HEK293T (cell line): ENCODE results near the gene KRTAP10-12.

Experiments used
- ARNT ChIP-seq: fragments of 450-650 bp; IDR thresholded peaks from 2 replicates; pipeline ENCODE4 v1.6.1; 2017; ENCODE audit warnings: mild to moderate bottlenecking
- BHLHE40 ChIP-seq: fragments of 450-650 bp; IDR thresholded peaks from 2 replicates; pipeline ENCODE4 v1.6.1; 2016; ENCODE audit warnings: mild to moderate bottlenecking, moderate library complexity, borderline replicate concordance
- CTBP1 ChIP-seq: fragments of 450-650 bp; IDR thresholded peaks from 2 replicates; pipeline ENCODE4 v1.6.1; 2016; ENCODE audit warnings: borderline replicate concordance
- ELF4 ChIP-seq: fragments of 450-650 bp; IDR thresholded peaks from 2 replicates; pipeline ENCODE4 v1.6.1; 2017; ENCODE audit warnings: antibody characterized with exemption
- FOXA1 ChIP-seq: fragments of 450-650 bp; IDR thresholded peaks from 2 replicates; pipeline ENCODE4 v1.6.1; 2016; ENCODE audit warnings: mild to moderate bottlenecking
- FOXK2 ChIP-seq: fragments of 450-650 bp; IDR thresholded peaks from 2 replicates; pipeline ENCODE4 v1.6.1; 2016; ENCODE audit warnings: mild to moderate bottlenecking
- FOXM1 ChIP-seq: fragments of 450-650 bp; IDR thresholded peaks from 2 replicates; pipeline ENCODE4 v1.6.1; 2017; ENCODE audit warnings: mild to moderate bottlenecking, borderline replicate concordance
- LEF1 ChIP-seq: fragments of 450-650 bp; IDR thresholded peaks from 2 replicates; pipeline ENCODE4 v1.6.1; 2017; ENCODE audit warnings: mild to moderate bottlenecking, borderline replicate concordance
- SP1 ChIP-seq: fragments of 450-650 bp; IDR thresholded peaks from 2 replicates; pipeline ENCODE4 v1.6.1; 2017
- SUZ12 ChIP-seq: fragments of 450-650 bp; IDR thresholded peaks from 2 replicates; pipeline ENCODE4 v1.6.1; 2016; ENCODE audit warnings: mild to moderate bottlenecking
- TARDBP ChIP-seq: fragments of 450-650 bp; IDR thresholded peaks from 2 replicates; pipeline ENCODE4 v1.6.1; 2016
- ZNF384 ChIP-seq: fragments of 450-650 bp; IDR thresholded peaks from 2 replicates; pipeline ENCODE4 v1.6.1; 2016

- TF ChIP-seq FOXM1: no peak
- TF ChIP-seq FOXA1: no peak
- no peak for TF ChIP-seq SP1
- no peak for TF ChIP-seq CTBP1
- TF ChIP-seq BHLHE40: no peak
- no peak for TF ChIP-seq SUZ12
- TF ChIP-seq TARDBP: no peak
- no peak for TF ChIP-seq ARNT
- TF ChIP-seq ELF4: no peak
- no peak for TF ChIP-seq ZNF384
- TF ChIP-seq FOXK2: no peak
- no peak for TF ChIP-seq LEF1
These were observed 9.3 kb upstream of the KRTAP10-12 start for GRCh38 chr21:44687671-44688070.
